Measurements from ENCODE around the gene SFMBT1.

DNA sequence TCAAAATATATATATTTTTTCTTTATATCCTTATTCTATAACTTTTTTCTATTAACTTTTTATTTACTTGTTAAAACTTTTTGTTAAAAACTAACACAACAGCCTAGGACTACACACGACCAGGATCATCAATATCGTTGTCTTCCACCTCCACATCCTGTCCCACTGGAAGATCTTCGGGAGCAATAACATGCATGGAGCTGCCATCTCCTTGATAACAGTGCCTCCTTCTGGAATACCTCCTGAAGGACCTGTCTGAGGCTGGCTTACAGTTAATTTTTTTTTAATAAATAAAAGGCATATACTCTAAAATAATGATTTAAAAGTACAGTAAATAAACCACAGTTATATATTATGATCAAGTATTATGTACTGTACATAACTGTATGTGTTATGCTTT lies 58.9 kb downstream of the SFMBT1 start:
- TF ChIP-seq, protein P1, sequence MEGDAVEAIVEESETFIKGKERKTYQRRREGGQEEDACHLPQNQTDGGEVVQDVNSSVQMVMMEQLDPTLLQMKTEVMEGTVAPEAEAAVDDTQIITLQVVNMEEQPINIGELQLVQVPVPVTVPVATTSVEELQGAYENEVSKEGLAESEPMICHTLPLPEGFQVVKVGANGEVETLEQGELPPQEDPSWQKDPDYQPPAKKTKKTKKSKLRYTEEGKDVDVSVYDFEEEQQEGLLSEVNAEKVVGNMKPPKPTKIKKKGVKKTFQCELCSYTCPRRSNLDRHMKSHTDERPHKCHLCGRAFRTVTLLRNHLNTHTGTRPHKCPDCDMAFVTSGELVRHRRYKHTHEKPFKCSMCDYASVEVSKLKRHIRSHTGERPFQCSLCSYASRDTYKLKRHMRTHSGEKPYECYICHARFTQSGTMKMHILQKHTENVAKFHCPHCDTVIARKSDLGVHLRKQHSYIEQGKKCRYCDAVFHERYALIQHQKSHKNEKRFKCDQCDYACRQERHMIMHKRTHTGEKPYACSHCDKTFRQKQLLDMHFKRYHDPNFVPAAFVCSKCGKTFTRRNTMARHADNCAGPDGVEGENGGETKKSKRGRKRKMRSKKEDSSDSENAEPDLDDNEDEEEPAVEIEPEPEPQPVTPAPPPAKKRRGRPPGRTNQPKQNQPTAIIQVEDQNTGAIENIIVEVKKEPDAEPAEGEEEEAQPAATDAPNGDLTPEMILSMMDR (IDR thresholded peaks at IDR 0.05; ENCODE audit: insufficient read depth, low read depth, low read length), result peak; percentile 29
- no peak for TF ChIP-seq EZH2 (IDR thresholded peaks at IDR 0.05; ENCODE audit: insufficient read depth, low read length)
